Measurements from ENCODE around the gene TFRC.

The TFRC gene

DNA sequence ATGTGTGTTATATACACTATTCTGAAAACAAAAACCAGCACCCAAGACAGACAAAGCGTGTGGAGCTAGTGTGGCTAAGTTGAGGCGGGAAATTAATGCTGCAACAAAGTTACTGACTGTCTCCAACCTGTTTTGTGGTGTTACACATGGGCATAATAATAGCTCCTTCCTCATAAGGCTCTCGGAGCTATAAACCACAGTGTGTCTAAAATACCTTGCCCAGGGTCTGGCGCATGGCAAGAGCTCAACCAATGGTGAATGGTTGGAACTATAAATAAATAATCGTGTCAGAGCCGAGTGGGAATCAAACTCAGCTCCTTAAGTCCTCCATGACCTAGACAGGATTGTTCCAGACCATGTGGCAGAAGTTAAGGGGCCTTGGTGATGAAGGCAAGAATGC, 35.9 kb upstream of the TFRC start:
- WGBS, result 93% methylated on average over 6 of the region's 6 CpGs
- H3K9me3 ChIP-seq (ENCODE audit: control insufficient read depth, low read length), result no peaks in the 10 kb centered on the region
- no peaks in the 10 kb centered on the region for H3K4me1 ChIP-seq (ENCODE audit: control insufficient read depth, insufficient read depth, low read depth, low read length)
- H4K8ac ChIP-seq (ENCODE audit: low read length), result no peak overlapping the region
- no peaks in the 10 kb centered on the region for H3K36me3 ChIP-seq (ENCODE audit: control insufficient read depth in 1 of 2, insufficient read depth in 2 of 2, low read depth in 1 of 2, low read length in 2 of 2)
- no peak overlapping the region for H2AFZ ChIP-seq (ENCODE audit: low read depth, low read length)
- no peak overlapping the region for H2BK5ac ChIP-seq (ENCODE audit: low read depth, low read length, poor library complexity, severe bottlenecking)
- no peak overlapping the region for H3K4me3 ChIP-seq (ENCODE audit: insufficient read depth in 1 of 2, low read depth in 1 of 2, low read length in 2 of 2)
- H2BK120ac ChIP-seq (ENCODE audit: low read depth, low read length), result no peak overlapping the region
- no peak overlapping the region for H3K9ac ChIP-seq (ENCODE audit: low read length)
- H3K18ac ChIP-seq (ENCODE audit: low read depth in 1 of 2, low read length in 2 of 2), result no peak overlapping the region
- H3K23ac ChIP-seq (ENCODE audit: low read length in 2 of 2), result no peak overlapping the region
- H3K14ac ChIP-seq (ENCODE audit: low read length in 2 of 2), result no peak overlapping the region
- H3K4me2 ChIP-seq (ENCODE audit: low read length, poor library complexity, severe bottlenecking), result no peak overlapping the region
- H2BK15ac ChIP-seq (ENCODE audit: low read depth, poor library complexity, severe bottlenecking), result no peak overlapping the region
- H3K27me3 ChIP-seq (ENCODE audit: control insufficient read depth in 1 of 2, insufficient read depth in 1 of 2, low read length in 2 of 2), result peaks cover 0 to 34% of the 10 kb centered on the region in 2 experiments
- no peak overlapping the region for H4K91ac ChIP-seq (ENCODE audit: low read length)
- no peak overlapping the region for H3K27ac ChIP-seq (ENCODE audit: low read length, poor library complexity, severe bottlenecking)
- H3K79me1 ChIP-seq (replicated peaks; ENCODE audit: low read length, poor library complexity, severe bottlenecking), result no peaks in the 10 kb centered on the region
- no peak for DNase-seq
- no peak overlapping the region for H2BK12ac ChIP-seq (ENCODE audit: low read length in 2 of 2)
- no peak overlapping the region for H2AK5ac ChIP-seq (ENCODE audit: low read length, severe bottlenecking)
- H3K4ac ChIP-seq (ENCODE audit: low read depth in 1 of 2, low read length in 2 of 2), result no peak overlapping the region

DNA sequence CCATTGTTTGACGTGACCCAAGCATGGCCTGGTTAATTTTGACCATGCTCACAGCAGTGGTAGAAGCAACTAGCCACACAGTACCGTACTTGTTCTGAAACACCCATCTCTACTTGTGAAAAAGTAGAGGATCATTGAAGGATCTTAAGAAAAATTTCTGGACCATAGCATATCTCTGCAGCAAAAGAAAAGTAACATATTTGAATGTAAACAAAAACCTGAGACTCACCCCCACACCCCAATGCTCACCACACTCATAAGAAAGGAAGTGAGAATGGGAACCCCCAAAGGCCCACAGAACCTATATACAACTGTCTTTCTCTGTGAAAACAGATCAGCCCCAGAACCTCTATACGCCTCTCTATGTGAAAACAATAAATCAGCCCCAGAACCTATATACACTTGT, 33.8 kb upstream of the TFRC start:
- Histone ChIP-seq H2AFZ (ENCODE audit: low read depth, low read length) (no peak overlapping the region), H2BK12ac (ENCODE audit: low read length in 2 of 2) (no peak overlapping the region), H3K27me3 (ENCODE audit: control insufficient read depth in 1 of 2, insufficient read depth in 1 of 2, low read length in 2 of 2) (peaks cover 0 to 20% of the 10 kb centered on the region in 2 experiments), H3K4me2 (ENCODE audit: low read length, poor library complexity, severe bottlenecking) (no peak overlapping the region), H3K14ac (ENCODE audit: low read length in 2 of 2) (no peak overlapping the region), H2AK5ac (ENCODE audit: low read length, severe bottlenecking) (no peak overlapping the region), H3K9ac (ENCODE audit: low read length) (no peak overlapping the region), H3K4me3 (ENCODE audit: insufficient read depth in 1 of 2, low read depth in 1 of 2, low read length in 2 of 2) (no peak overlapping the region), H2BK5ac (ENCODE audit: low read depth, low read length, poor library complexity, severe bottlenecking) (no peak overlapping the region), H3K79me1 (replicated peaks; ENCODE audit: low read length, poor library complexity, severe bottlenecking) (no peaks in the 10 kb centered on the region), H3K9me3 (ENCODE audit: control insufficient read depth, low read length) (no peaks in the 10 kb centered on the region), H3K36me3 (ENCODE audit: control insufficient read depth in 1 of 2, insufficient read depth in 2 of 2, low read depth in 1 of 2, low read length in 2 of 2) (no peaks in the 10 kb centered on the region), H4K91ac (ENCODE audit: low read length) (no peak overlapping the region), H2BK120ac (ENCODE audit: low read depth, low read length) (no peak overlapping the region), H3K18ac (ENCODE audit: low read depth in 1 of 2, low read length in 2 of 2) (no peak overlapping the region), H3K23ac (ENCODE audit: low read length in 2 of 2) (no peak overlapping the region), H4K8ac (ENCODE audit: low read length) (no peak overlapping the region), H3K27ac (ENCODE audit: low read length, poor library complexity, severe bottlenecking) (no peak overlapping the region), H3K4ac (ENCODE audit: low read depth in 1 of 2, low read length in 2 of 2) (no peak overlapping the region), H3K4me1 (ENCODE audit: control insufficient read depth, insufficient read depth, low read depth, low read length) (no peaks in the 10 kb centered on the region), H2BK15ac (ENCODE audit: low read depth, poor library complexity, severe bottlenecking) (no peak overlapping the region)
- DNase-seq, result no peak
- 82% methylated on average over 2 of the region's 3 CpGs for WGBS

DNA sequence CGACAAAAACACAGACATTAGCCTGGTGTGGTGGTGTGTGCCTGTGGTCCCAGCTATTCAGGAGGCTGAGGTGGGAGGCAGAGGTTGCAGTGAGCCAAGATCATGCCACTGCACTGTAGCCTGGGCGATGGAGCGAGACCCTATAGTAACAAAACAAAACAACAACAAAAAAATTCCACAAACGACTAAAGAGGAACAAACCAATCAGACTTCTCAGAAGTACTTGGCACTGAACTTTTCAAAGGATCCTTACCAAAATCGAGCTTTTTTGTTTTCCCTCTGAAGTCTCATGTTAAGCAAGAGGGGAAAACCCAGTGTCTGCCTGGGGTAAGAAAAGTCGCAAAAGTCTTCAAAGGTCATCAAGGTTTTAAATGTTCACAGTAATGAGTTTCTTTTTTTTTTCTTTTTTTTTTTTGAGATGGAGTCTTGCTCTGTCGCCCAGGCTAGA, 30.1 kb upstream of the TFRC start:
- H3K27me3 ChIP-seq (ENCODE audit: control insufficient read depth in 1 of 2, insufficient read depth in 1 of 2, low read length in 2 of 2), result peaks cover 0 to 16% of the 10 kb centered on the region in 2 experiments
- H3K9ac ChIP-seq (ENCODE audit: low read length), result no peak overlapping the region
- H2AK5ac ChIP-seq (ENCODE audit: low read length, severe bottlenecking), result no peak overlapping the region
- WGBS, result 94% methylated on average over 7 of the region's 7 CpGs
- H3K23ac ChIP-seq (ENCODE audit: low read length in 2 of 2), result no peak overlapping the region
- H4K91ac ChIP-seq (ENCODE audit: low read length), result no peak overlapping the region
- H3K4me2 ChIP-seq (ENCODE audit: low read length, poor library complexity, severe bottlenecking), result no peak overlapping the region
- no peaks in the 10 kb centered on the region for H3K9me3 ChIP-seq (ENCODE audit: control insufficient read depth, low read length)
- no peak overlapping the region for H3K27ac ChIP-seq (ENCODE audit: low read length, poor library complexity, severe bottlenecking)
- H3K4me1 ChIP-seq (ENCODE audit: control insufficient read depth, insufficient read depth, low read depth, low read length), result no peaks in the 10 kb centered on the region
- no peak overlapping the region for H4K8ac ChIP-seq (ENCODE audit: low read length)
- no peak overlapping the region for H3K4ac ChIP-seq (ENCODE audit: low read depth in 1 of 2, low read length in 2 of 2)
- H2BK5ac ChIP-seq (ENCODE audit: low read depth, low read length, poor library complexity, severe bottlenecking), result no peak overlapping the region
- H2BK12ac ChIP-seq (ENCODE audit: low read length in 2 of 2), result no peak overlapping the region
- DNase-seq, result no peak
- H3K4me3 ChIP-seq (ENCODE audit: insufficient read depth in 1 of 2, low read depth in 1 of 2, low read length in 2 of 2), result no peak overlapping the region
- no peak overlapping the region for H2BK15ac ChIP-seq (ENCODE audit: low read depth, poor library complexity, severe bottlenecking)
- no peak overlapping the region for H2AFZ ChIP-seq (ENCODE audit: low read depth, low read length)
- H3K79me1 ChIP-seq (replicated peaks; ENCODE audit: low read length, poor library complexity, severe bottlenecking), result no peaks in the 10 kb centered on the region
- no peak overlapping the region for H2BK120ac ChIP-seq (ENCODE audit: low read depth, low read length)
- no peak overlapping the region for H3K14ac ChIP-seq (ENCODE audit: low read length in 2 of 2)
- H3K18ac ChIP-seq (ENCODE audit: low read depth in 1 of 2, low read length in 2 of 2), result no peak overlapping the region
- H3K36me3 ChIP-seq (ENCODE audit: control insufficient read depth in 1 of 2, insufficient read depth in 2 of 2, low read depth in 1 of 2, low read length in 2 of 2), result no peaks in the 10 kb centered on the region

DNA sequence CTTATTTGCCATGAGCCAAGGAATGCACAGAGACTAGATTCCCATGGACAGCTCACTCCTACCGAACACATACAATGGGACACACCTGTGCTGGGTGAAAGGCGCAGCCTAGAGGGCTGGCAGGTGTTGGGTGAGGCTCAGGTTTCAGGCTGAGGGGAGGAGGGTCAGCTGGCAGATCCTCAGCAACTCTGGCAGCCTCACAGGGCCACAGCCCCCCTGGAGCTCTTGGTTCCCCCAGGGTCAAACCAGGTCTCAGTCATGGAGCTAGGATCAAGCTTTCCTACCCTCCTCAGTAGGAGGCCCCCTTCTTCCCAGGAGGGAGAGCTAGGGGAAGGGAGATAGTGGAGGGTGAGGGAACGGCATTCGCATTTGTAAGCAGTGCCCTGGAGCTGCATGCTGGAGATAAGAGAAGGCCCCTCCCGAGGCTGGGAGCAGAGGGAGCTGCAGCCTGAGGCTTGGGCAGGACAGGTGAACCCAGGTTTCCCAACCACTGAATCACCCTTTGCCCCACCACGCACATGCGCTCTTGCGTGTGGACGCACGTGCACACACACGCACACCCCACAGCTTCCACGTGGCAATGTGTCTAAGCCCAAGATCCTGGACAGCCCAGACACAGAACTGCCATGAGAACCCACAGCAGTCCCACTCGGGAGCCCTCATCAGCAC, 26.3 kb upstream of the TFRC start:
- Histone ChIP-seq H2BK12ac (ENCODE audit: low read length in 2 of 2) (no peak overlapping the region), H2BK120ac (ENCODE audit: low read depth, low read length) (no peak overlapping the region), H3K23ac (ENCODE audit: low read length in 2 of 2) (no peak overlapping the region), H3K9ac (ENCODE audit: low read length) (no peak overlapping the region), H2BK5ac (ENCODE audit: low read depth, low read length, poor library complexity, severe bottlenecking) (no peak overlapping the region), H3K4ac (ENCODE audit: low read depth in 1 of 2, low read length in 2 of 2) (no peak overlapping the region), H2AFZ (ENCODE audit: low read depth, low read length) (no peak overlapping the region), H3K18ac (ENCODE audit: low read depth in 1 of 2, low read length in 2 of 2) (no peak overlapping the region), H3K27me3 (ENCODE audit: control insufficient read depth in 1 of 2, insufficient read depth in 1 of 2, low read length in 2 of 2) (peaks cover 0 to 11% of the 10 kb centered on the region in 2 experiments), H3K79me1 (replicated peaks; ENCODE audit: low read length, poor library complexity, severe bottlenecking) (no peaks in the 10 kb centered on the region), H3K9me3 (ENCODE audit: control insufficient read depth, low read length) (no peaks in the 10 kb centered on the region), H3K36me3 (ENCODE audit: control insufficient read depth in 1 of 2, insufficient read depth in 2 of 2, low read depth in 1 of 2, low read length in 2 of 2) (no peaks in the 10 kb centered on the region), H3K14ac (ENCODE audit: low read length in 2 of 2) (no peak overlapping the region), H3K27ac (ENCODE audit: low read length, poor library complexity, severe bottlenecking) (no peak overlapping the region), H3K4me3 (ENCODE audit: insufficient read depth in 1 of 2, low read depth in 1 of 2, low read length in 2 of 2) (no peak overlapping the region), H2BK15ac (ENCODE audit: low read depth, poor library complexity, severe bottlenecking) (no peak overlapping the region), H4K8ac (ENCODE audit: low read length) (no peak overlapping the region), H3K4me2 (ENCODE audit: low read length, poor library complexity, severe bottlenecking) (no peak overlapping the region), H4K91ac (ENCODE audit: low read length) (no peak overlapping the region), H3K4me1 (ENCODE audit: control insufficient read depth, insufficient read depth, low read depth, low read length) (no peaks in the 10 kb centered on the region), H2AK5ac (ENCODE audit: low read length, severe bottlenecking) (no peak overlapping the region)
- WGBS, result 72% methylated on average over 10 of the region's 13 CpGs
- DNase-seq, result no peak

Data from mesenchymal stem cell (in vitro differentiated cells and primary cell).